Erythroblast (primary cell): ENCODE results near the gene RETREG1.

ENCODE experiments used
- GATA1 ChIP-seq: IDR thresholded peaks from 2 replicates; pipeline ENCODE4 v1.6.1; 2011; ENCODE audit warnings: low read depth, mild to moderate bottlenecking, control low read depth, low read length, moderate library complexity
- POLR2A ChIP-seq: IDR thresholded peaks from 2 replicates; pipeline ENCODE4 v1.6.1; 2011; ENCODE audit warnings: mild to moderate bottlenecking, low read length

GRCh38 chr5:16536246-16536645 is 80.6 kb downstream of the RETREG1 start:
- TF ChIP-seq POLR2A (no peak), GATA1 (no peak)
